ENCODE measurements around the gene SH3BP5L. TPM values are rescaled to one million over a fixed set of nuclear protein-coding genes. Genes with fewer than 3 reads are reported as not detected.

Gene SH3BP5L
- total and polyA plus RNA-seq, 2 experiments from 2014 or later, result 2.8 to 26.1 TPM

DNA sequence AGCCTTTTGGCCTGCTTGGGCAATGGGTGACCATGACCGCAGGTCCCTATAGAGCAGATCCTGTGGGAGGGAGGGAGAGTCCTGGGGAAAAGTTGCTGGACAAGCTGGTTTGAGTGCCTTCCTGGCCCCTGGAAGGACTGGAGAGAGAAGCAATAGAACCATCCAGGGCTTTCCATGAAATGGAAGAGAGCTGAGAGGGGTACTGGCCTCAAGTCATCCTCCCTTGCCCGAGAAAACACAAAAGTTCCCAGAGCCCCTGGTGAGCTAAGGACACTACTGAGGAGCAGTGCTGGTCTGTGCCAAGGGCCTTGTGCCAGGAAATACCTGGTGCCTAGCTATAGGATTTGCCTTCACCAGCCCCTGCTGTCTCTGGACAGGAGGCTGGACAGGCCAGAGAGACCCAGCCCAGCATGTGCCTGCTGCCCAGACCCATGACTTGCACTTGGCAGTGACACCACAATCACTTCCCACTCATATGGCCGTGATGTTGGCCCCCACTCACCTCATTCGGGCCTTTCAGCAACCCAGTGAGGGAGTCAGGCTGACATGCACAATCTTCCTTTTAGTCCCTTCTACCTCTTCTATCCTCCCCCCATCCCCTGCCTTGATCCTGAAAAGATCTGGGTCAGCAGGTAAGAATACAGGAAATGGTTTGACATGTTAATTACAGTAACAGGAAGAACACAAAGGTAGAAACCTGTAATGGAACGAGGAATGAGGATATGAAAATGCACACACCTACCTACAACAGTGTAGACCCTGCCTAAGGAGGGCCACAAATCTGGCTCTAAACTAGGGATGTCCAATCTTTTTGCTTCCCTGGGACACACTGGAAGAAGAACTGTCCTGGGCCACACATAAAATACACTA lies 7.0 kb downstream of the SH3BP5L start (continued):
- TF ChIP-seq, protein P1, sequence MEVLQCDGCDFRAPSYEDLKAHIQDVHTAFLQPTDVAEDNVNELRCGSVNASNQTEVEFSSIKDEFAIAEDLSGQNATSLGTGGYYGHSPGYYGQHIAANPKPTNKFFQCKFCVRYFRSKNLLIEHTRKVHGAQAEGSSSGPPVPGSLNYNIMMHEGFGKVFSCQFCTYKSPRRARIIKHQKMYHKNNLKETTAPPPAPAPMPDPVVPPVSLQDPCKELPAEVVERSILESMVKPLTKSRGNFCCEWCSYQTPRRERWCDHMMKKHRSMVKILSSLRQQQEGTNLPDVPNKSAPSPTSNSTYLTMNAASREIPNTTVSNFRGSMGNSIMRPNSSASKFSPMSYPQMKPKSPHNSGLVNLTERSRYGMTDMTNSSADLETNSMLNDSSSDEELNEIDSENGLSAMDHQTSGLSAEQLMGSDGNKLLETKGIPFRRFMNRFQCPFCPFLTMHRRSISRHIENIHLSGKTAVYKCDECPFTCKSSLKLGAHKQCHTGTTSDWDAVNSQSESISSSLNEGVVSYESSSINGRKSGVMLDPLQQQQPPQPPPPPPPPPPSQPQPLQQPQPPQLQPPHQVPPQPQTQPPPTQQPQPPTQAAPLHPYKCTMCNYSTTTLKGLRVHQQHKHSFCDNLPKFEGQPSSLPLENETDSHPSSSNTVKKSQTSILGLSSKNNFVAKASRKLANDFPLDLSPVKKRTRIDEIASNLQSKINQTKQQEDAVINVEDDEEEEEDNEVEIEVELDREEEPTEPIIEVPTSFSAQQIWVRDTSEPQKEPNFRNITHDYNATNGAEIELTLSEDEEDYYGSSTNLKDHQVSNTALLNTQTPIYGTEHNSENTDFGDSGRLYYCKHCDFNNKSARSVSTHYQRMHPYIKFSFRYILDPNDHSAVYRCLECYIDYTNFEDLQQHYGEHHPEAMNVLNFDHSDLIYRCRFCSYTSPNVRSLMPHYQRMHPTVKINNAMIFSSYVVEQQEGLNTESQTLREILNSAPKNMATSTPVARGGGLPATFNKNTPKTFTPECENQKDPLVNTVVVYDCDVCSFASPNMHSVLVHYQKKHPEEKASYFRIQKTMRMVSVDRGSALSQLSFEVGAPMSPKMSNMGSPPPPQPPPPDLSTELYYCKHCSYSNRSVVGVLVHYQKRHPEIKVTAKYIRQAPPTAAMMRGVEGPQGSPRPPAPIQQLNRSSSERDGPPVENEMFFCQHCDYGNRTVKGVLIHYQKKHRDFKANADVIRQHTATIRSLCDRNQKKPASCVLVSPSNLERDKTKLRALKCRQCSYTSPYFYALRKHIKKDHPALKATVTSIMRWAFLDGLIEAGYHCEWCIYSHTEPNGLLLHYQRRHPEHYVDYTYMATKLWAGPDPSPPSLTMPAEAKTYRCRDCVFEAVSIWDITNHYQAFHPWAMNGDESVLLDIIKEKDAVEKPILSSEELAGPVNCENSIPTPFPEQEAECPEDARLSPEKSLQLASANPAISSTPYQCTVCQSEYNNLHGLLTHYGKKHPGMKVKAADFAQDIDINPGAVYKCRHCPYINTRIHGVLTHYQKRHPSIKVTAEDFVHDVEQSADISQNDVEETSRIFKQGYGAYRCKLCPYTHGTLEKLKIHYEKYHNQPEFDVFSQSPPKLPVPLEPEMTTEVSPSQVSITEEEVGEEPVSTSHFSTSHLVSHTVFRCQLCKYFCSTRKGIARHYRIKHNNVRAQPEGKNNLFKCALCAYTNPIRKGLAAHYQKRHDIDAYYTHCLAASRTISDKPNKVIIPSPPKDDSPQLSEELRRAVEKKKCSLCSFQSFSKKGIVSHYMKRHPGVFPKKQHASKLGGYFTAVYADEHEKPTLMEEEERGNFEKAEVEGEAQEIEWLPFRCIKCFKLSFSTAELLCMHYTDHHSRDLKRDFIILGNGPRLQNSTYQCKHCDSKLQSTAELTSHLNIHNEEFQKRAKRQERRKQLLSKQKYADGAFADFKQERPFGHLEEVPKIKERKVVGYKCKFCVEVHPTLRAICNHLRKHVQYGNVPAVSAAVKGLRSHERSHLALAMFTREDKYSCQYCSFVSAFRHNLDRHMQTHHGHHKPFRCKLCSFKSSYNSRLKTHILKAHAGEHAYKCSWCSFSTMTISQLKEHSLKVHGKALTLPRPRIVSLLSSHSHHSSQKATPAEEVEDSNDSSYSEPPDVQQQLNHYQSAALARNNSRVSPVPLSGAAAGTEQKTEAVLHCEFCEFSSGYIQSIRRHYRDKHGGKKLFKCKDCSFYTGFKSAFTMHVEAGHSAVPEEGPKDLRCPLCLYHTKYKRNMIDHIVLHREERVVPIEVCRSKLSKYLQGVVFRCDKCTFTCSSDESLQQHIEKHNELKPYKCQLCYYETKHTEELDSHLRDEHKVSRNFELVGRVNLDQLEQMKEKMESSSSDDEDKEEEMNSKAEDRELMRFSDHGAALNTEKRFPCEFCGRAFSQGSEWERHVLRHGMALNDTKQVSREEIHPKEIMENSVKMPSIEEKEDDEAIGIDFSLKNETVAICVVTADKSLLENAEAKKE (CRISPR knock-in tag; IDR thresholded peaks at IDR 0.05), result no peak
- TF ChIP-seq CREB1 (CRISPR knock-in tag; IDR thresholded peaks at IDR 0.05; ENCODE audit: low read depth) (no peak), NANOG (IDR thresholded peaks at IDR 0.05; ENCODE audit: borderline replicate concordance) (no peak)
- TF ChIP-seq, protein P2, sequence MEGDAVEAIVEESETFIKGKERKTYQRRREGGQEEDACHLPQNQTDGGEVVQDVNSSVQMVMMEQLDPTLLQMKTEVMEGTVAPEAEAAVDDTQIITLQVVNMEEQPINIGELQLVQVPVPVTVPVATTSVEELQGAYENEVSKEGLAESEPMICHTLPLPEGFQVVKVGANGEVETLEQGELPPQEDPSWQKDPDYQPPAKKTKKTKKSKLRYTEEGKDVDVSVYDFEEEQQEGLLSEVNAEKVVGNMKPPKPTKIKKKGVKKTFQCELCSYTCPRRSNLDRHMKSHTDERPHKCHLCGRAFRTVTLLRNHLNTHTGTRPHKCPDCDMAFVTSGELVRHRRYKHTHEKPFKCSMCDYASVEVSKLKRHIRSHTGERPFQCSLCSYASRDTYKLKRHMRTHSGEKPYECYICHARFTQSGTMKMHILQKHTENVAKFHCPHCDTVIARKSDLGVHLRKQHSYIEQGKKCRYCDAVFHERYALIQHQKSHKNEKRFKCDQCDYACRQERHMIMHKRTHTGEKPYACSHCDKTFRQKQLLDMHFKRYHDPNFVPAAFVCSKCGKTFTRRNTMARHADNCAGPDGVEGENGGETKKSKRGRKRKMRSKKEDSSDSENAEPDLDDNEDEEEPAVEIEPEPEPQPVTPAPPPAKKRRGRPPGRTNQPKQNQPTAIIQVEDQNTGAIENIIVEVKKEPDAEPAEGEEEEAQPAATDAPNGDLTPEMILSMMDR (conservative IDR thresholded peaks at IDR 0.05; ENCODE audit: low read depth in 2 of 2), result no peak
- TF ChIP-seq, protein P3, sequence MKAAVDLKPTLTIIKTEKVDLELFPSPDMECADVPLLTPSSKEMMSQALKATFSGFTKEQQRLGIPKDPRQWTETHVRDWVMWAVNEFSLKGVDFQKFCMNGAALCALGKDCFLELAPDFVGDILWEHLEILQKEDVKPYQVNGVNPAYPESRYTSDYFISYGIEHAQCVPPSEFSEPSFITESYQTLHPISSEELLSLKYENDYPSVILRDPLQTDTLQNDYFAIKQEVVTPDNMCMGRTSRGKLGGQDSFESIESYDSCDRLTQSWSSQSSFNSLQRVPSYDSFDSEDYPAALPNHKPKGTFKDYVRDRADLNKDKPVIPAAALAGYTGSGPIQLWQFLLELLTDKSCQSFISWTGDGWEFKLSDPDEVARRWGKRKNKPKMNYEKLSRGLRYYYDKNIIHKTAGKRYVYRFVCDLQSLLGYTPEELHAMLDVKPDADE (IDR thresholded peaks at IDR 0.05), result no peak

Measured in GM23338 (cell line).